Transverse colon (tissue), 4 donors: ENCODE measurements around the gene GALNT2. TPM values are rescaled to one million over a fixed set of nuclear protein-coding genes. Genes with fewer than 3 reads are reported as not detected.

ENCODE experiments used
- DNase-seq: peaks from one replicate; pipeline ENCODE4 v3.0.0-alpha.2; 2019
- H3K27ac ChIP-seq, 4 donors: fragments of 200-600 bp; sonication (generic); 2 replicates each; pipeline ENCODE4 v1.5.1; 2016 to 2018; ENCODE audit warnings: inconsistent platforms in 4 of 4
- H3K27me3 ChIP-seq: fragments of 200-600 bp; sonication (generic); 2 replicates; pipeline ENCODE4 v1.5.1; 2017; ENCODE audit warnings: inconsistent platforms
- H3K36me3 ChIP-seq, 4 donors: fragments of 200-600 bp; sonication (generic); 2 replicates each; pipeline ENCODE4 v1.5.1; 2017 to 2019; ENCODE audit warnings: inconsistent platforms in 4 of 4
- H3K4me1 ChIP-seq, 4 donors: fragments of 200-600 bp; sonication (generic); 2 replicates each; pipeline ENCODE4 v1.5.1; 2017 to 2020; ENCODE audit warnings: inconsistent platforms in 4 of 4
- H3K4me3 ChIP-seq, 4 donors: fragments of 200-600 bp; sonication (generic); 1 replicate in 1 of 4; 2 replicates in 3 of 4; pipeline versions ENCODE4 v1.5.1 to v1.6.1; 2017 to 2019; ENCODE audit warnings: inconsistent platforms in 4 of 4
- H3K9me3 ChIP-seq, 2 donors: fragments of 200-600 bp; sonication (generic); 2 replicates each; pipeline ENCODE4 v1.5.1; 2017 to 2019; ENCODE audit warnings: inconsistent platforms in 2 of 2
- CTCF ChIP-seq, 5 experiments: fragments of 200-600 bp in 3 of 5; fragments of 450-650 bp in 2 of 5; sonication (generic) in 3 of 5; IDR thresholded peaks; 1 replicate in 2 of 5; 2 replicates in 3 of 5; pipeline ENCODE4 v1.5.1; 2016 to 2017; ENCODE audit warnings: antibody characterized with exemption in 5 of 5, inconsistent platforms in 3 of 5, mild to moderate bottlenecking in 2 of 5, moderate library complexity in 1 of 5
- EP300 ChIP-seq: sonication (generic); formaldehyde crosslinking; IDR thresholded peaks from one replicate; pipeline ENCODE4 v1.6.1; 2017; ENCODE audit warnings: antibody characterized with exemption, low read depth
- POLR2A ChIP-seq: fragments of 450-650 bp; IDR thresholded peaks from one replicate; pipeline ENCODE4 v1.6.1; 2016; ENCODE audit warnings: antibody characterized with exemption, mild to moderate bottlenecking, moderate library complexity
- POLR2AphosphoS5 ChIP-seq, 3 donors: sonication (generic); formaldehyde crosslinking; IDR thresholded peaks; one replicate each; pipeline ENCODE4 v1.6.1; 2016; ENCODE audit warnings: antibody characterized with exemption in 3 of 3
- WGBS, 2 donors: methylation state at CpG; one replicate each; pipeline ENCODE4 v1.1.5; 2018; ENCODE audit warnings: low coverage in 1 of 2; 5-methylcytosine and 5-hydroxymethylcytosine counted together
- in situ Hi-C, 4 donors: fragments of 200-750 bp; cut with MboI; loops; one replicate each; pipeline versions ENCODE4 v1.15.0 to v1.15.1; 2017; ENCODE audit warnings: low sequenced_read_pairs in 3 of 4, low pct_ligation_motif_present in 1 of 4, low pct_unique_long_range_greater_than_20kb in 1 of 4
- intact Hi-C: fragments of 100-400 bp; cut with DNase I; formaldehyde crosslinking; loops from one replicate; pipeline ENCODE4 v1.15.1; 2023; ENCODE audit warnings: low total_unique reads
- total RNA-seq, 4 donors: library from RNA; depleted of rRNA; stranded (reverse); fragments of >200 nt; gene quantifications; one replicate each; pipeline ENCODE4 v1.1.0, GENCODE V29; 2016

GALNT2 gene
- total RNA-seq, 4 donors from 2014 or later: 16.5 to 48.8 (median 36.8) TPM

GRCh38 chr1:230076121-230076520 lies 9.1 kb downstream of the GALNT2 start:
- Histone ChIP-seq H3K9me3 (no peaks in the 10 kb centered on the region), H3K4me1 (peaks cover 5 to 20% (median 8%) of the 10 kb centered on the region in 4 donors), H3K27me3 (no peaks in the 10 kb centered on the region), H3K36me3 (no peaks in the 10 kb centered on the region), H3K4me3 (no peak overlapping the region), H3K27ac (no peak overlapping the region)
- DNase-seq: no peak
- intact Hi-C loops (no loop called here), in situ Hi-C loops (no loop called here)
- TF ChIP-seq POLR2AphosphoS5 (IDR thresholded peaks at IDR 0.05) (no peak), EP300 (no peak), POLR2A (no peak), CTCF (IDR thresholded peaks at IDR 0.05) (no peak)
- WGBS, 2 donors: 91% methylated on average over 7 of the region's 7 CpGs; no CpG with 5 or more reads in 1 of the 2 donors

GRCh38 chr1:230077011-230077410 lies 10.0 kb downstream of the GALNT2 start:
- peaks cover 5 to 20% (median 8%) of the 10 kb centered on the region in 4 donors for H3K4me1 ChIP-seq
- no peak overlapping the region for H3K27ac ChIP-seq
- H3K36me3 ChIP-seq: no peaks in the 10 kb centered on the region
- intact Hi-C loops: no loop called here
- no peak overlapping the region for H3K4me3 ChIP-seq
- WGBS, 2 donors: 82 to 91% methylated on average over 3 of the region's 3 CpGs
- no peak for DNase-seq
- TF ChIP-seq CTCF (IDR thresholded peaks at IDR 0.05): no peak
- TF ChIP-seq POLR2AphosphoS5 (IDR thresholded peaks at IDR 0.05): no peak
- no peak for TF ChIP-seq POLR2A
- TF ChIP-seq EP300: no peak
- no peaks in the 10 kb centered on the region for H3K27me3 ChIP-seq
- in situ Hi-C loops: no loop called here
- no peaks in the 10 kb centered on the region for H3K9me3 ChIP-seq

- Histone ChIP-seq H3K9me3 (no peaks in the 10 kb centered on the region), H3K4me3 (no peak overlapping the region), H3K27me3 (no peaks in the 10 kb centered on the region), H3K4me1 (peaks cover 5 to 15% (median 8%) of the 10 kb centered on the region in 4 donors), H3K36me3 (no peaks in the 10 kb centered on the region), H3K27ac (no peak overlapping the region)
- in situ Hi-C loops: no loop called here
- DNase-seq: no peak
- 88 to 89% methylated on average over 12 of the region's 12 CpGs for WGBS, 2 donors
- no peak for TF ChIP-seq POLR2AphosphoS5 (IDR thresholded peaks at IDR 0.05)
- no peak for TF ChIP-seq EP300
- TF ChIP-seq POLR2A: no peak
- no peak for TF ChIP-seq CTCF (IDR thresholded peaks at IDR 0.05)
- intact Hi-C loops: no loop called here
Measured at GRCh38 chr1:230077436-230078213, 10.6 kb downstream of the GALNT2 start.

- TF ChIP-seq CTCF (IDR thresholded peaks at IDR 0.05) (no peak), POLR2AphosphoS5 (IDR thresholded peaks at IDR 0.05) (no peak), EP300 (no peak), POLR2A (no peak)
- Histone ChIP-seq H3K9me3 (no peaks in the 10 kb centered on the region), H3K4me1 (peaks cover 6 to 12% (median 8%) of the 10 kb centered on the region in 4 donors), H3K27ac (no peak overlapping the region), H3K4me3 (no peak overlapping the region), H3K27me3 (no peaks in the 10 kb centered on the region), H3K36me3 (no peaks in the 10 kb centered on the region)
- 85 to 91% methylated on average over 2 to 10 of the region's 10 CpGs for WGBS, 2 donors
- intact Hi-C loops (no loop called here), in situ Hi-C loops (no loop called here)
- no peak for DNase-seq
Measured at GRCh38 chr1:230079199-230080024, 12.4 kb downstream of the GALNT2 start.
